Activated T-helper 17 cell treated with anti-CD3 and anti-CD28 coated beads, Interleukin-2, amount 50 U/mL, for 72 hours (primary cell): Measurements from ENCODE around the gene PTPRN2. TPM values are rescaled to one million over a fixed set of nuclear protein-coding genes. Genes with fewer than 3 reads are reported as not detected.
"Not testable (repeated sequence)": the region's sequence is repeated elsewhere in the genome, so short reads cannot be mapped to it uniquely, and the experiment has no call there.

Experiments
- ATAC-seq: fragments of 150-1000 bp; cut with Tn5 transposase; replicated peaks from 2 replicates; pipeline ENCODE4 v1.10.0; 2021; ENCODE audit warnings: mild to moderate bottlenecking, moderate library complexity
- H3K27ac Mint-ChIP-seq: one replicate; pipeline ENCODE4 v1.8.0; 2022; ENCODE audit warnings: mixed read lengths
- H3K27me3 Mint-ChIP-seq: one replicate; pipeline ENCODE4 v1.8.0; 2022; ENCODE audit warnings: mixed read lengths
- H3K36me3 Mint-ChIP-seq: one replicate; pipeline ENCODE4 v1.8.0; 2022; ENCODE audit warnings: low read depth, mild to moderate bottlenecking, mixed read lengths
- H3K4me1 Mint-ChIP-seq: one replicate; pipeline ENCODE4 v1.8.0; 2022; ENCODE audit warnings: mixed read lengths
- H3K4me3 Mint-ChIP-seq: one replicate; pipeline ENCODE4 v1.8.0; 2022; ENCODE audit warnings: mild to moderate bottlenecking, mixed read lengths
- H3K9me3 Mint-ChIP-seq: one replicate; pipeline ENCODE4 v1.8.0; 2022; ENCODE audit warnings: mixed read lengths
- total RNA-seq, 2 donors: library from RNA; stranded (reverse); gene quantifications; one replicate each; pipeline ENCODE4 v1.2.3, GENCODE V29; 2022

The PTPRN2 gene
- total RNA-seq, 2 donors from 2014 or later, result 0.48 to 1.4 TPM

- not testable (repeated sequence) for H3K36me3 Mint-ChIP-seq, H3K27ac Mint-ChIP-seq
Observed at GRCh38 chr7:158348039-158348438, 239.6 kb downstream of the PTPRN2 start.

GRCh38 chr7:158345731-158346130, 241.9 kb downstream of the PTPRN2 start:
- peaks cover 14% of the 10 kb centered on the region for H3K4me1 Mint-ChIP-seq
- H3K27ac Mint-ChIP-seq, result no peak overlapping the region
- peaks cover 11% of the 10 kb centered on the region for H3K9me3 Mint-ChIP-seq
- ATAC-seq, result no peak
- peaks cover 4% of the 10 kb centered on the region for H3K27me3 Mint-ChIP-seq
- H3K4me3 Mint-ChIP-seq, result no peak overlapping the region
- H3K36me3 Mint-ChIP-seq, result no peaks in the 10 kb centered on the region

More at GRCh38 chr7:158348039-158348438, 239.6 kb downstream of the PTPRN2 start:
- not testable (repeated sequence) for ATAC-seq, H3K27me3 Mint-ChIP-seq, H3K4me3 Mint-ChIP-seq, H3K9me3 Mint-ChIP-seq, H3K4me1 Mint-ChIP-seq

GRCh38 chr7:158344706-158345300, 242.8 kb downstream of the PTPRN2 start:
- H3K27ac Mint-ChIP-seq, result no peak overlapping the region
- H3K4me1 Mint-ChIP-seq, result peaks cover 14% of the 10 kb centered on the region
- ATAC-seq, result no peak
- H3K36me3 Mint-ChIP-seq, result no peaks in the 10 kb centered on the region
- no peak overlapping the region for H3K4me3 Mint-ChIP-seq
- H3K9me3 Mint-ChIP-seq, result peaks cover 11% of the 10 kb centered on the region
- H3K27me3 Mint-ChIP-seq, result peaks cover 4% of the 10 kb centered on the region

DNA sequence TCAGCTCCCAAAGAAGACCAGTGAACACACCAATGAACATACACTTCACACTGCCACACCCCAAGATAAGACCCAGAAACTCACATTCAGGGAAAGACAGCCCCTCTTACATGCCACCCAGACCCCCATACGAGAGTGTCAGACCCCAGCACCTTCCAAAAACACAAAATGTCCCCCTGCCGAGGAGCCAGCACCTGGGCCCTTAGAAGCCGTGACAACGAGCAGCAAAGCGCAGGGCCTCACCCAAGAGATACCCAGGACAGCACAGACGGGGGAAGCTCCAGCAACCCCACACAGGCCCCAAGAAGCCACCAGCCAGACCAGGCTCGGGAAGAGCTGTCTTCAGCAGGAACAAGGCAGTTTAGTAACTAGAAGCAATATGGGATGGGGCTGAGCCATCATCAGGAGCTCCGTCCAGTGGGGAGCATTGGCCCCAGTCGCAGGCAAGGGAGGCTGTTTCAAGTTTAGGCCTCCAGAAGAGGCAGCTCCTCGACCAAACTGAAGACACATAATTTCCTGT, 243.6 kb downstream of the PTPRN2 start:
- Mint-ChIP-seq H3K4me3 (no peak overlapping the region), H3K9me3 (peaks cover 11% of the 10 kb centered on the region)
- ATAC-seq, result no peak

GRCh38 chr7:158343526-158343925, 244.1 kb downstream of the PTPRN2 start:
- Mint-ChIP-seq H3K4me1 (peaks cover 14% of the 10 kb centered on the region), H3K9me3 (peaks cover 11% of the 10 kb centered on the region), H3K36me3 (no peaks in the 10 kb centered on the region), H3K27ac (no peak overlapping the region), H3K4me3 (no peak overlapping the region), H3K27me3 (peaks cover 4% of the 10 kb centered on the region)
- ATAC-seq, result no peak

More for the DNA sequence above, 243.6 kb downstream of the PTPRN2 start:
- Mint-ChIP-seq H3K27me3 (peaks cover 4% of the 10 kb centered on the region), H3K4me1 (peaks cover 14% of the 10 kb centered on the region), H3K27ac (no peak overlapping the region), H3K36me3 (no peaks in the 10 kb centered on the region)

- Mint-ChIP-seq H3K4me1 (peaks cover 20% of the 10 kb centered on the region), H3K9me3 (peaks cover 22% of the 10 kb centered on the region)
- not testable (repeated sequence) for H3K36me3 Mint-ChIP-seq, H3K27me3 Mint-ChIP-seq, H3K27ac Mint-ChIP-seq, ATAC-seq, H3K4me3 Mint-ChIP-seq
Observed at GRCh38 chr7:158341097-158341496, 246.5 kb downstream of the PTPRN2 start.

- not testable (repeated sequence) for H3K27me3 Mint-ChIP-seq
- Mint-ChIP-seq H3K27ac (peak overlapping the region; percentile 34), H3K9me3 (peaks cover 29% of the 10 kb centered on the region)
Observed at GRCh38 chr7:158336952-158337351, 250.7 kb downstream of the PTPRN2 start.

DNA sequence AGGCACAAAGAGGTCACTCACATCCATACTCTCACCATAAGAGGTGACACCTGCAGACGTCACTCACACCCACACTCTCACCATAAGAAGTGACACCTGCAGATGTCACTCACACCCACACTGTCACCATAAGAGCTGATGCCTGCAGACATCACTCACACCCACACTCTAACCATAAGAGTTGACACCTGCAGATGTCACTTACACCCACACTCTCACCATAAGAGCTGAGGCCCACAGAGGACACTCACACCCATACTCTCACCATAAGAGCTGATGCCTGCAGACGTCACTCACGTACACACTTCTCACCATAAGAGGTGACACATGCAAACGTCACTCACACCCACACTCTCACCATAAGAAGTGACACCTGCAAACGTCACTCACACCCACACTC, 255.1 kb downstream of the PTPRN2 start:
- H3K27me3 Mint-ChIP-seq, H3K4me3 Mint-ChIP-seq, ATAC-seq: not testable (repeated sequence)
- Mint-ChIP-seq H3K4me1 (peaks cover 26% of the 10 kb centered on the region), H3K36me3 (peaks cover 11% of the 10 kb centered on the region), H3K27ac (peak overlapping the region; percentile 48), H3K9me3 (peaks cover 32% of the 10 kb centered on the region)

More at GRCh38 chr7:158336952-158337351, 250.7 kb downstream of the PTPRN2 start:
- H3K4me1 Mint-ChIP-seq, result peaks cover 27% of the 10 kb centered on the region
- H3K4me3 Mint-ChIP-seq, ATAC-seq: not testable (repeated sequence)
- peaks cover 11% of the 10 kb centered on the region for H3K36me3 Mint-ChIP-seq

DNA sequence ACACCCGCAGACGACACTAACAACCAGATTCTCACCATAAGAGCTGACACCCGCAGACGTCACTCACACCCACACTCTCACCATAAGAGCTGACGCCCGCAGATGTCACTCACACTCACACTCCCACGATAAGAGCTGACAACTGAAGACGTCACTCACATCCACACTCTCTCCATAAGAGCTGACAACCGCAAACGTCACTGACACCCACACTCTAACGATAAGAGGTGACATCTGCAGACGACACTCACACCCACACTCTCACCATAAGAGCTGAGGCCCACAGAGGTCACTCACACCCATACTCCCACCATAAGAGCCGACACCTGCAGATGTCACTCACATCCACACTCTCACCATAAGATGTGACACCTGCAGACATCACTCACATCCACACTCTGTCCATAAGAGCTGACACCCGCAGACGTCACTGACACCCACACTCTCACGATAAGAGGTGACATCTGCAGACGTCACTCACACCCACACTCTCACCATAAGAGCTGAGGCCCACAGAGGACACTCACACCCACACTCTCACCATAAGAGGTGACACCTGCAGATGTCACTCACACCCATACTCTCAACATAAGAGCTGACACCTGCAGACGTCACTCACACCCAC, 255.7 kb downstream of the PTPRN2 start:
- Mint-ChIP-seq H3K27ac (peak overlapping the region; percentile 48), H3K9me3 (peaks cover 33% of the 10 kb centered on the region), H3K4me1 (peaks cover 26% of the 10 kb centered on the region)
- not testable (repeated sequence) for H3K27me3 Mint-ChIP-seq, ATAC-seq, H3K36me3 Mint-ChIP-seq, H3K4me3 Mint-ChIP-seq

DNA sequence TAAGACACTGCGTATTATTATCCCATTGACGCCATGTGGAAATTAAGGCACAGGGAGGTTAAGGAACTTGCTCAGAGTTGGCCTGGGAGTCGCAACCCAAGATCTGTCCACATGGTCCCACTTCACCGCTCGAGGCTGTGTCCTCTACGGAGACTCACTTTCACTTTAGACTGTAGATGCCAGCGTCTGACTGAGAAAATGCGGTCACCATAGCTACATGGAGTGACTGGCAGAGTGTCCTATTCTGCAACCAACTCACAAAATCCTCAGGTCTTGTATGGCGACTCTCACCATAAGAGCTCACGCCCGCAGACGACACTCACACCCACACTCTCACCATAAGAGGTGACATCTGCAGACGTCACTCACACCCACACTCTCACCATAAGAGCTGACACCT, 257.9 kb downstream of the PTPRN2 start:
- H3K36me3 Mint-ChIP-seq, result peaks cover 6% of the 10 kb centered on the region
- no peak for ATAC-seq
- peaks cover 26% of the 10 kb centered on the region for H3K4me1 Mint-ChIP-seq
- H3K27me3 Mint-ChIP-seq, result no peaks in the 10 kb centered on the region
- peaks cover 33% of the 10 kb centered on the region for H3K9me3 Mint-ChIP-seq
- no peak overlapping the region for H3K27ac Mint-ChIP-seq
- H3K4me3 Mint-ChIP-seq, result no peak overlapping the region

- H3K4me3 Mint-ChIP-seq, result no peak overlapping the region
- peaks cover 33% of the 10 kb centered on the region for H3K9me3 Mint-ChIP-seq
- peaks cover 6% of the 10 kb centered on the region for H3K36me3 Mint-ChIP-seq
- ATAC-seq, result no peak
- H3K4me1 Mint-ChIP-seq, result peaks cover 26% of the 10 kb centered on the region
- H3K27ac Mint-ChIP-seq, result no peak overlapping the region
- no peaks in the 10 kb centered on the region for H3K27me3 Mint-ChIP-seq
Observed at GRCh38 chr7:158329014-158329610, 258.5 kb downstream of the PTPRN2 start.

GRCh38 chr7:158328376-158329013, 259.1 kb downstream of the PTPRN2 start:
- Mint-ChIP-seq H3K27ac (no peak overlapping the region), H3K4me1 (peaks cover 23% of the 10 kb centered on the region), H3K27me3 (peaks cover 4% of the 10 kb centered on the region), H3K9me3 (peaks cover 31% of the 10 kb centered on the region), H3K36me3 (peaks cover 4% of the 10 kb centered on the region), H3K4me3 (no peak overlapping the region)
- ATAC-seq, result no peak

DNA sequence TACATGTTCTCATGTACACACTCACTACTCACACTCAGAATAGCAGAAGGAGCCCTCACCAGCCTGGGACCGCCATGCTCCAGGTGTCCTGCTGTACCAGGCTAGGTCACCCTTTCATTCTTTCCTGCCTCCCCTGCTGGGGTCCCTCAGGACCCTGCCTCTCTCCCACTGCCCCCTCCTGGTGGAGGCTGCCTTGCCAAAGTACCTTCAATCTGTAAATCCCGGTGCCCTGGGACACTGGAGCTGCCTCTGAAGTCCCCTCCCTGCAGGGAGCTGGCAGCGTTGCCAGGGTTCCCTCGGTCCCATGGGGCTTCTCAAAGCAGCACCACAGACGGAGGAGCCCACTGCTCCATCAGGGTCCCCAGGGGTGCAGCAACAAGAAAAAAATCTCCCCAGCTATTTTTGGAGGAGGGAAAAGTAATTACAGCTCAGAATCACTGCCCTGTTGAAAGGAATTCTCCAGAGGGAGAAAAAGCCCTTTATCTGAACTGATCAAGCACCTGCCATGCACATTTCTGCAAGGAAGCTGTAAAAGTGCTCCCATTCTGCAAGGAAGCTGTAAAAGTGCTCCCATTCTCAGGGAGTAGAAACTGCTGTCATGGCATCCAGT, 259.9 kb downstream of the PTPRN2 start:
- Mint-ChIP-seq H3K4me1 (peaks cover 20% of the 10 kb centered on the region), H3K36me3 (no peaks in the 10 kb centered on the region), H3K27me3 (peaks cover 4% of the 10 kb centered on the region), H3K4me3 (no peak overlapping the region), H3K9me3 (peaks cover 27% of the 10 kb centered on the region), H3K27ac (no peak overlapping the region)
- no peak for ATAC-seq

GRCh38 chr7:158327012-158327411, 260.6 kb downstream of the PTPRN2 start:
- H3K4me3 Mint-ChIP-seq, result no peak overlapping the region
- H3K27me3 Mint-ChIP-seq, result peaks cover 4% of the 10 kb centered on the region
- no peak for ATAC-seq
- H3K27ac Mint-ChIP-seq, result no peak overlapping the region
- H3K36me3 Mint-ChIP-seq, result no peaks in the 10 kb centered on the region
- H3K9me3 Mint-ChIP-seq, result peaks cover 24% of the 10 kb centered on the region
- H3K4me1 Mint-ChIP-seq, result peaks cover 16% of the 10 kb centered on the region
